Activated B cell treated with CpG ODN at 0.5 μM for 24 hours (primary cell): Measurements from ENCODE around the gene DTNBP1. TPM values are rescaled to one million over a fixed set of nuclear protein-coding genes. Genes with fewer than 3 reads are reported as not detected.

Experiments
- ATAC-seq: fragments of 200-7000 bp; cut with Tn5 transposase; one replicate; pipeline ENCODE4 v1.10.0; 2021; ENCODE audit warnings: low read depth, mild to moderate bottlenecking, moderate library complexity
- CTCF ChIA-PET: fragments of 350-600 bp; sonication (Branson Sonifier 250); formaldehyde crosslinking; loops from one replicate; lab custom pipeline; 2021; ENCODE audit warnings: antibody characterized with exemption; lab: Charles Lee
- POLR2A ChIA-PET: fragments of 350-600 bp; sonication (Branson Sonifier 250); formaldehyde crosslinking; loops from one replicate; lab custom pipeline; 2021; ENCODE audit warnings: antibody characterized with exemption; lab: Charles Lee
- DNase-seq: peaks from one replicate; pipeline ENCODE4 v3.0.0; 2022
- H3K27ac Mint-ChIP-seq: one replicate; pipeline ENCODE4 v1.8.0; 2020; ENCODE audit warnings: mixed read lengths
- H3K27me3 Mint-ChIP-seq: one replicate; pipeline ENCODE4 v1.8.0; 2021; ENCODE audit warnings: mixed read lengths
- H3K36me3 Mint-ChIP-seq: one replicate; pipeline ENCODE4 v1.8.0; 2021; ENCODE audit warnings: low read depth, mixed read lengths
- H3K4me1 Mint-ChIP-seq: one replicate; pipeline ENCODE4 v1.8.0; 2021; ENCODE audit warnings: mixed read lengths
- H3K4me3 Mint-ChIP-seq: one replicate; pipeline ENCODE4 v1.8.0; 2020; ENCODE audit warnings: mild to moderate bottlenecking, mixed read lengths
- H3K9me3 Mint-ChIP-seq: one replicate; pipeline ENCODE4 v1.8.0; 2020; ENCODE audit warnings: mixed read lengths
- intact Hi-C: fragments of 100-400 bp; cut with micrococcal nuclease; formaldehyde crosslinking; loops from one replicate; pipeline ENCODE4 v1.15.1; 2024
- total RNA-seq: library from RNA; stranded (reverse); gene quantifications from 2 replicates; pipeline ENCODE4 v1.2.3, GENCODE V29; 2022
- TF ChIP-seq, protein P1 (sequence below): fragments of 200-600 bp; IDR thresholded peaks from one replicate; pipeline ENCODE4 v1.8.0; 2022; ENCODE audit warnings: antibody characterized with exemption, mild to moderate bottlenecking

Gene DTNBP1
- total RNA-seq, 1 donor from 2014 or later, result 50.3 TPM

DNA sequence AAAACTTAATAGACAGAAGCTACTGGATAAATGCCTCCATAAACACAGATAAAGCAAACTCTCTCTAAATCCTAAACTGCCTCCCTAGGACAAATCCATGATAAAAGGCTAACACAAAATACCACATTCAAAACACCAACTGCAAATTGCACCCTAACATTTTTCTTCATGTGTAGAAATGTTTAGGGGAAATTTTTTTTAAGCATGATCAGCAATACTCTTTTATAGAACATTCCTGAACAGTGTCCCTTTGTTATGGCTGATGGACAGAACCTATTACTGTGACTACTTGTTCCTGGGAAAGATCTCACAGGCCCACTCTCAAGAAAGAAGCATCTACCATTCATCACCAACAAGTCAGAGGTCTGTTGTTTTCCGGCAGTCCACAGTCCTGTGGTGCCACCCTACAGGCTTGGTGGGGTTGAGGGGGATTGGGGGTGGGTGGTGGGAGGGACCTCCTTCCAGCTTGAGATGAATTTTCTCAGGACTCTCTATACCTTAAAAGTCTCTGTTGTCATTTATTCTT, 64.5 kb downstream of the DTNBP1 start:
- peaks cover 29% of the 10 kb centered on the region for H3K4me1 Mint-ChIP-seq
- H3K36me3 Mint-ChIP-seq, result peaks cover 52% of the 10 kb centered on the region
- no peak for ATAC-seq
- POLR2A ChIA-PET, result no interaction called here
- CTCF ChIA-PET, result no interaction called here
- TF ChIP-seq, protein P1, sequence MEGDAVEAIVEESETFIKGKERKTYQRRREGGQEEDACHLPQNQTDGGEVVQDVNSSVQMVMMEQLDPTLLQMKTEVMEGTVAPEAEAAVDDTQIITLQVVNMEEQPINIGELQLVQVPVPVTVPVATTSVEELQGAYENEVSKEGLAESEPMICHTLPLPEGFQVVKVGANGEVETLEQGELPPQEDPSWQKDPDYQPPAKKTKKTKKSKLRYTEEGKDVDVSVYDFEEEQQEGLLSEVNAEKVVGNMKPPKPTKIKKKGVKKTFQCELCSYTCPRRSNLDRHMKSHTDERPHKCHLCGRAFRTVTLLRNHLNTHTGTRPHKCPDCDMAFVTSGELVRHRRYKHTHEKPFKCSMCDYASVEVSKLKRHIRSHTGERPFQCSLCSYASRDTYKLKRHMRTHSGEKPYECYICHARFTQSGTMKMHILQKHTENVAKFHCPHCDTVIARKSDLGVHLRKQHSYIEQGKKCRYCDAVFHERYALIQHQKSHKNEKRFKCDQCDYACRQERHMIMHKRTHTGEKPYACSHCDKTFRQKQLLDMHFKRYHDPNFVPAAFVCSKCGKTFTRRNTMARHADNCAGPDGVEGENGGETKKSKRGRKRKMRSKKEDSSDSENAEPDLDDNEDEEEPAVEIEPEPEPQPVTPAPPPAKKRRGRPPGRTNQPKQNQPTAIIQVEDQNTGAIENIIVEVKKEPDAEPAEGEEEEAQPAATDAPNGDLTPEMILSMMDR, result no peak
- DNase-seq, result no peak
- intact Hi-C loops, result loop anchor here (10.0 kb wide), 1 partner anchor 54 kb away; no protein-coding TSS in a partner anchor
- H3K27me3 Mint-ChIP-seq, result no peaks in the 10 kb centered on the region
- no peak overlapping the region for H3K27ac Mint-ChIP-seq
- H3K4me3 Mint-ChIP-seq, result no peak overlapping the region
- H3K9me3 Mint-ChIP-seq, result no peaks in the 10 kb centered on the region

DNA sequence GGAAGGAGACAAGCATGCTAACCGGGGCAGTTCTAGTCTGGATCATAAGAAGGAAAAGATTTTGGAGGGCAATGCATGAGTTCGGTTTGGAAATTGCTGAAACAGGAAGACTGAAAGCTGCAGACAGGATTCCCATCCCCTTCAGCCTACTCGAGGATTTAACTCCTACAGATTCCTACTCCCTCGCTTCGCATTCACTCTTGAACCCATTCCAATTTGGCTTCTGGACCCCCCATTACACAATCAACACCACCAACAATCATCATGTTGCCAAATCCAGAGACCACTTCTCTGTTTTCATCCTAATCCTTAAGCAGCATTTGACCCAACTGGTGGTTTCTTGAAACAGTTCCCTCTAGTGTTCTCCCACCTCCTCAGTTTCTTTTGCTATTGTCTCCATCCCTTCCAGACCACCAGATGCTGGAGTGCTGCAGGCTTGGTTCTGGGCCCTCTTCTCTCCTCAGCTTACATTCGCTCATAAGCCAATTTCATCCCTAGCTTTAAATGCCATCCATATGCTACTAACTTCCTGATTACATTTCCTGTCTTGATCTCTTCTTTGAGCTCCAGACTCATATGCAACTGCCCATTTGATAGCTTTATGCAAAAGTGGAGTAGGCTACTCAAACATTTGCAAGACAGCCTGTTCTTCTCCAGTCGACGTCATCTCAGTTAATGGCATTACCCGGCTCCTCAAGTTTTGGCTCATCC, 66.5 kb downstream of the DTNBP1 start:
- TF ChIP-seq, protein P1, result no peak
- POLR2A ChIA-PET, result interaction anchor here (0.6 kb wide), 1 partner anchor 284 kb away, joined by 6 read pairs; no protein-coding TSS in a partner anchor
- CTCF ChIA-PET, result no interaction called here
- H3K27ac Mint-ChIP-seq, result no peak overlapping the region
- H3K27me3 Mint-ChIP-seq, result no peaks in the 10 kb centered on the region
- ATAC-seq, result no peak
- intact Hi-C loops, result loop anchor here (10.0 kb wide), 1 partner anchor 52 kb away; no protein-coding TSS in a partner anchor
- H3K9me3 Mint-ChIP-seq, result no peaks in the 10 kb centered on the region
- DNase-seq, result no peak
- H3K36me3 Mint-ChIP-seq, result peaks cover 53% of the 10 kb centered on the region
- no peak overlapping the region for H3K4me3 Mint-ChIP-seq
- peaks cover 39% of the 10 kb centered on the region for H3K4me1 Mint-ChIP-seq

GRCh38 chr6:15595461-15596173, 67.2 kb downstream of the DTNBP1 start:
- ATAC-seq, result no peak
- no peak overlapping the region for H3K4me3 Mint-ChIP-seq
- intact Hi-C loops, result loop anchor here (10.0 kb wide), 1 partner anchor 51 kb away; no protein-coding TSS in a partner anchor
- ChIA-PET CTCF (no interaction called here), POLR2A (interaction anchor here (0.6 to 1.2 kb wide), 2 partner anchors 12 to 284 kb away, joined by 4 to 6 read pairs; no protein-coding TSS in a partner anchor)
- H3K9me3 Mint-ChIP-seq, result no peaks in the 10 kb centered on the region
- H3K36me3 Mint-ChIP-seq, result peaks cover 50% of the 10 kb centered on the region
- H3K4me1 Mint-ChIP-seq, result peaks cover 36% of the 10 kb centered on the region
- no peak for DNase-seq
- no peaks in the 10 kb centered on the region for H3K27me3 Mint-ChIP-seq
- TF ChIP-seq, protein P1, result no peak
- no peak overlapping the region for H3K27ac Mint-ChIP-seq

- TF ChIP-seq, protein P1, result no peak
- DNase-seq, result no peak
- ChIA-PET POLR2A (interaction anchor here (1.2 kb wide), 1 partner anchor 13 kb away, joined by 4 read pairs; no protein-coding TSS in a partner anchor), CTCF (no interaction called here)
- intact Hi-C loops, result loop anchor here (10.0 kb wide), 1 partner anchor 50 kb away; no protein-coding TSS in a partner anchor
- H3K4me1 Mint-ChIP-seq, result peaks cover 30% of the 10 kb centered on the region
- ATAC-seq, result no peak
- H3K27me3 Mint-ChIP-seq, result no peaks in the 10 kb centered on the region
- peaks cover 44% of the 10 kb centered on the region for H3K36me3 Mint-ChIP-seq
- H3K9me3 Mint-ChIP-seq, result no peaks in the 10 kb centered on the region
- H3K4me3 Mint-ChIP-seq, result no peak overlapping the region
- H3K27ac Mint-ChIP-seq, result no peak overlapping the region
Observed at GRCh38 chr6:15594512-15595259, 68.1 kb downstream of the DTNBP1 start.
